HEK293 (cell line): ENCODE data around the gene OR7C1.
"Not testable (repeated sequence)": the region's sequence is repeated elsewhere in the genome, so short reads cannot be mapped to it uniquely, and the experiment has no call there.

Experiments used
- CTCF ChIA-PET: fragments of 350-600 bp; formaldehyde crosslinking; extraction: SDS; loops from one replicate; lab custom pipeline; 2021; ENCODE audit warnings: antibody characterized with exemption; lab: Yijun Ruan, JAX
- POLR2A ChIA-PET: fragments of 300-600 bp; formaldehyde crosslinking; extraction: SDS; loops from one replicate; lab custom pipeline; 2020; ENCODE audit warnings: antibody characterized with exemption, inconsistent platforms; lab: Yijun Ruan, JAX
- H3K27ac ChIP-seq: fragments of 200-500 bp; sonication (Bioruptor generic); 2 replicates; pipeline ENCODE4 v1.5.1; 2014; ENCODE audit warnings: low read depth, low read length, control low read depth, inconsistent platforms; ENCODE audit errors: extremely low read depth
- H3K36me3 ChIP-seq, 2 experiments: fragments of 200-500 bp in 1 of 2; sonication (Bioruptor generic) in 1 of 2; 1 replicate in 1 of 2; 2 replicates in 1 of 2; pipeline ENCODE4 v1.5.1; 2014 to 2017; ENCODE audit warnings: inconsistent platforms in 2 of 2, low read length in 2 of 2; ENCODE audit not compliant: control insufficient read depth in 2 of 2, insufficient read depth in 1 of 2
- H3K4me1 ChIP-seq: fragments of 200-500 bp; sonication (Bioruptor generic); 2 replicates; pipeline ENCODE4 v1.5.1; 2014; ENCODE audit warnings: mild to moderate bottlenecking, low read length, inconsistent platforms; ENCODE audit not compliant: control insufficient read depth, insufficient read depth
- H3K4me3 ChIP-seq: 2 replicates; pipeline ENCODE4 v1.5.1; 2011; ENCODE audit warnings: low read depth, mild to moderate bottlenecking, control low read depth, low read length, moderate library complexity
- H3K9me3 ChIP-seq: fragments of 200-500 bp; sonication (Bioruptor generic); 2 replicates; pipeline ENCODE4 v1.5.1; 2014; ENCODE audit warnings: low read depth, low read length, inconsistent platforms; ENCODE audit not compliant: control insufficient read depth, insufficient read depth
- MZF1 ChIP-seq: fragments of 450-650 bp; formaldehyde crosslinking; IDR thresholded peaks from 2 replicates; pipeline ENCODE4 v1.5.1; 2017; ENCODE audit warnings: missing biosample characterization, missing genetic modification characterization, borderline replicate concordance
- PRDM2 ChIP-seq: fragments of 450-650 bp; formaldehyde crosslinking; IDR thresholded peaks from 2 replicates; pipeline ENCODE4 v1.5.1; 2016; ENCODE audit warnings: missing biosample characterization, missing genetic modification characterization, borderline replicate concordance
- WT1 ChIP-seq: fragments of 450-650 bp; formaldehyde crosslinking; IDR thresholded peaks from 2 replicates; pipeline ENCODE4 v1.5.1; 2016; ENCODE audit warnings: missing biosample characterization, missing genetic modification characterization
- ZBTB48 ChIP-seq: fragments of 450-650 bp; formaldehyde crosslinking; IDR thresholded peaks from 2 replicates; pipeline ENCODE4 v1.5.1; 2016; ENCODE audit warnings: missing biosample characterization, missing genetic modification characterization
- ZBTB49 ChIP-seq: fragments of 450-650 bp; formaldehyde crosslinking; IDR thresholded peaks from 2 replicates; pipeline ENCODE4 v1.5.1; 2016; ENCODE audit warnings: missing biosample characterization, missing genetic modification characterization, low read depth
- ZFP69B ChIP-seq: fragments of 450-650 bp; formaldehyde crosslinking; IDR thresholded peaks from 2 replicates; pipeline ENCODE4 v1.5.1; 2016; ENCODE audit warnings: missing biosample characterization, missing genetic modification characterization
- ZNF155 ChIP-seq: fragments of 450-650 bp; formaldehyde crosslinking; IDR thresholded peaks from 2 replicates; pipeline ENCODE4 v1.5.1; 2016; ENCODE audit warnings: missing biosample characterization, missing genetic modification characterization
- ZNF157 ChIP-seq: fragments of 450-650 bp; formaldehyde crosslinking; IDR thresholded peaks from 2 replicates; pipeline ENCODE4 v1.5.1; 2016; ENCODE audit warnings: missing biosample characterization, missing genetic modification characterization
- ZNF2 ChIP-seq: fragments of 450-650 bp; formaldehyde crosslinking; IDR thresholded peaks from 2 replicates; pipeline ENCODE4 v1.5.1; 2016; ENCODE audit warnings: missing biosample characterization, missing genetic modification characterization
- ZNF23 ChIP-seq: fragments of 450-650 bp; formaldehyde crosslinking; IDR thresholded peaks from 2 replicates; pipeline ENCODE4 v1.5.1; 2016; ENCODE audit warnings: missing biosample characterization, missing genetic modification characterization, borderline replicate concordance
- ZNF280C ChIP-seq: fragments of 450-650 bp; formaldehyde crosslinking; IDR thresholded peaks from 2 replicates; pipeline ENCODE4 v1.5.1; 2016; ENCODE audit warnings: missing biosample characterization, missing genetic modification characterization
- ZNF341 ChIP-seq: fragments of 450-650 bp; formaldehyde crosslinking; IDR thresholded peaks from 2 replicates; pipeline ENCODE4; 2016; ENCODE audit warnings: low read depth, missing biosample characterization, missing genetic modification characterization
- ZNF350 ChIP-seq: fragments of 450-650 bp; formaldehyde crosslinking; IDR thresholded peaks from 2 replicates; pipeline ENCODE4 v1.5.0; 2017; ENCODE audit warnings: missing biosample characterization, mild to moderate bottlenecking, missing genetic modification characterization
- ZNF48 ChIP-seq: fragments of 450-650 bp; formaldehyde crosslinking; IDR thresholded peaks from 2 replicates; pipeline ENCODE4 v1.5.1; 2016; ENCODE audit warnings: missing biosample characterization, missing genetic modification characterization
- ZNF561 ChIP-seq: fragments of 450-650 bp; IDR thresholded peaks from 2 replicates; pipeline ENCODE4 v1.5.1; 2018; ENCODE audit warnings: missing biosample characterization, missing genetic modification characterization, borderline replicate concordance
- ZNF664 ChIP-seq: fragments of 450-650 bp; formaldehyde crosslinking; IDR thresholded peaks from 2 replicates; pipeline ENCODE4 v1.5.1; 2016; ENCODE audit warnings: missing biosample characterization, missing genetic modification characterization
- ZNF837 ChIP-seq: fragments of 450-650 bp; formaldehyde crosslinking; IDR thresholded peaks from 2 replicates; pipeline ENCODE4 v1.5.1; 2016; ENCODE audit warnings: missing biosample characterization, missing genetic modification characterization

OR7C1 gene

DNA sequence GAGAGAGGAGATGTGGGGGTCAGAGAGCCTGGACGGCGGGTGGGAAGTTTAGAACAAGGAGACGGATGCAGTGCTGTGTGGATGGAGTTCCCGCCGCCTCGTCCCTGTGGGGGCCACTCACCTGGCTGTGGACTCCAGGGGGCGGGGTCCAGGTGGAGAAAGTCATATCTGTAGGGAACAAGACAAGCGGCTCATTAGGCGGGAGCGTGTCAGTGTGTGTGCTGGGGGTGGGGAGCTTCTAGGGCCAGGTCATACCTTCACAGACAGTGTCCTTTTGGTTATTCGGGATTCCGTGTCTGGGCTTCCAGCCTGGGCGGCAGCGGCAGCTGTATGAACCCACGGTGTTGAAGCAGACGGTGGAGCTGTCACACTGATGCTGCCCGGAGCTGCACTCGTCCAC is 69.6 kb downstream of the OR7C1 start:
- H3K27ac ChIP-seq, H3K4me1 ChIP-seq, POLR2A ChIA-PET, H3K9me3 ChIP-seq, H3K4me3 ChIP-seq, H3K36me3 ChIP-seq: not testable (repeated sequence)
- CTCF ChIA-PET: interaction anchor here (0.7 kb wide), 1 partner anchor 223 kb away, joined by 3 read pairs; no protein-coding TSS in a partner anchor

GRCh38 chr19:14764401-14764800 is 70.6 kb downstream of the OR7C1 start:
- Histone ChIP-seq H3K36me3 (no peaks in the 10 kb centered on the region), H3K4me1 (no peaks in the 10 kb centered on the region), H3K27ac (no peak overlapping the region), H3K4me3 (no peak overlapping the region), H3K9me3 (no peaks in the 10 kb centered on the region)
- TF ChIP-seq WT1 (tag by site-specific recombination) (no peak), ZNF280C (tag by site-specific recombination) (no peak), ZBTB48 (tag by site-specific recombination) (no peak), MZF1 (tag by site-specific recombination) (no peak), ZFP69B (tag by site-specific recombination) (no peak), ZNF350 (tag by site-specific recombination) (no peak), ZNF157 (tag by site-specific recombination) (no peak), ZBTB49 (no peak), ZNF155 (no peak), ZNF664 (tag by site-specific recombination) (no peak), ZNF48 (tag by site-specific recombination) (no peak), ZNF341 (tag by site-specific recombination) (no peak), ZNF2 (tag by site-specific recombination) (no peak), PRDM2 (tag by site-specific recombination) (no peak), ZNF561 (tag by site-specific recombination) (no peak), ZNF837 (tag by site-specific recombination) (no peak), ZNF23 (no peak)
- ChIA-PET POLR2A (no interaction called here), CTCF (interaction anchor here (0.5 to 0.6 kb wide), 2 partner anchors 168 to 1277 kb away, joined by 3 to 4 read pairs; no protein-coding TSS in a partner anchor)
